ENCODE results near the gene ECI2. TPM values are rescaled to one million over a fixed set of nuclear protein-coding genes. Genes with fewer than 3 reads are reported as not detected.
"Not testable (repeated sequence)": the region's sequence is repeated elsewhere in the genome, so short reads cannot be mapped to it uniquely, and the experiment has no call there.

Gene ECI2
- total RNA-seq, 1 experiment from 2014 or later = 73.5 TPM

DNA sequence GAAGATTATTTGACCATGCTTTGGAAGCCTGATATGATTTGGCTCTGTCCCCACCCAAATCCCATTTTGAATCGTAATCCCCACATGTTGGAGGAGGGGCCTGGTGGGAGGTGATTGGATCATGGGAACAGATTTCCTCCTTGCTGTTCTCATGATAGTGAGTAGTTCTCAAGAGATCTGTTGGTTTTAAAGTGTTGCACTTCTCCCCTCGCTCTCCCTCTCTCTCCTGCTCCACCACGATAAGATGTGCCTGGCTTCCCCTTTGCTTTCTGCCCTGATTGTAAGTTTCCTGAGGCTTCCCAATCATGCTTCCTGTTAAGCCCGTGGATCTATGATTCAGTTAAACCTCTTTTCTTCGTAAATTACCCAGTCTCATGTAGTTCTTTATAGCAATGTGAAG, 34.7 kb downstream of the ECI2 start:
- no peaks in the 10 kb centered on the region for H3K27me3 ChIP-seq

DNA sequence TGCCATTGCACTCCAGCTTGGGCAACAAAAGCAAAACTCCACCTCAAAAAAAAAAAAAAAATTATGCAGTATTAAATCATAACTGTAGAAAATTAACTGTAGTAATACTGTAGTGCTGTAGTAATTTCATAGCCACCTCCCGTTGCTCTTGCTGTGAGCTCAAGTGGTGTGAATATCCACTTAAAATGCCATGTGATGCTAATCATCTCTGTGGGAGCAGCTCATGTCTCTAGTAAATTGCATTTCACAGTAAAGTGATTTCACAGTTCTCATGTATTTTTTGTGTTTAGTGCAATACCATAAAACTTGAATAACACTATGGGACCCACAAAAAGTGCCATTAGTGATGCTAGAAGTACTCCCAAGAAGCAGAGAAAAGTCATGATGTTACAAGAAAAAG, 42.1 kb downstream of the ECI2 start:
- Histone ChIP-seq H3K27ac (no peak overlapping the region), H3K27me3 (no peaks in the 10 kb centered on the region), H3K36me3 (no peaks in the 10 kb centered on the region), H3K4me1 (no peaks in the 10 kb centered on the region), H3K4me3 (no peak overlapping the region), H3K9me3 (replicated peaks) (no peaks in the 10 kb centered on the region)
- DNase-seq = no peak

More for the DNA sequence above, 34.7 kb downstream of the ECI2 start:
- Histone ChIP-seq H3K4me3 (no peak overlapping the region), H3K9me3 (replicated peaks) (no peaks in the 10 kb centered on the region), H3K27ac (no peak overlapping the region), H3K36me3 (no peaks in the 10 kb centered on the region), H3K4me1 (no peaks in the 10 kb centered on the region)
- no peak for DNase-seq

DNA sequence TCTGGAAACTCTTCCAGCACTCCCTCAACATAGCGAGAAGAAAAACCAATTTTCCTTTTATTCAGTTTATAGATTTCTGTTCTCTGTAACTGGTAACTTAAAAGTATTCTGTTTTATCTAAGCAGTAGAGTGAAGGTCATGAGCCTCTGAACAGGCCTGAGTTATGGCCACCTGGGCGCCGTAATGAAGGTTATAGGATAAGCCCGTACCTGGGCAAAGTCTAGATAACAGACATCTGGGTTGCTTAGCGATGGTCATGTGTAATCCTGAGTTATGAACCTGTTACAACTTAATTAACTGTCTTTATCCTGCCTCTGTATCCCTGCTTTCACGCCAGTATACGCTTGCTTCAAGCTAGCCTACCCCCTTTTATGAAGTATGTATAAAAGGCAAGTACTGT, 43.4 kb downstream of the ECI2 start:
- no peak for DNase-seq
- Histone ChIP-seq H3K27ac (no peak overlapping the region), H3K36me3 (no peaks in the 10 kb centered on the region)

DNA sequence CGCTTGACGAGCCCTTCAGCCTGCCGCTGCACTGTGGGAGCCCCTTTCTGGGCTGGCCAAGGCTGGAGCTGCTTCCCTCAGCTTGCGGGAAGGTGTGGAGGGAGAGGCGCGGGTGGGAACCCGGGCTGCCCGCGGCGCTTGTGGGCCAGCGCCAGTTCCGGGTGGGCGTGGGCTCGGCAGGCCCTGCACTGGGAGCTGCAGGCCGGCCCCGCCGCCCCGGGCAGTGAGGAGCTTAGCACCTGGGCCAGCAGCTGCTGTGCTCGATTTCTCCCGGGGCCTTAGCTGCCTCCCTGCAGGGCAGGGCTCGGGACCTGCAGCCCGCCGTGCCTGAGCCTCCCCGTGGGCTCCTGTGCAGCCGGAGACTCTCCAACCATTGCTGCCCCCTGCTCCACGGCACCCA, 45.3 kb downstream of the ECI2 start:
- not testable (repeated sequence) for H3K27me3 ChIP-seq; H3K9me3 ChIP-seq (replicated peaks); H3K27ac ChIP-seq; H3K36me3 ChIP-seq; H3K4me1 ChIP-seq; DNase-seq; H3K4me3 ChIP-seq

More for the DNA sequence above, 43.4 kb downstream of the ECI2 start:
- Histone ChIP-seq H3K9me3 (replicated peaks) (no peaks in the 10 kb centered on the region), H3K4me1 (no peaks in the 10 kb centered on the region), H3K4me3 (no peak overlapping the region), H3K27me3 (no peaks in the 10 kb centered on the region)

DNA sequence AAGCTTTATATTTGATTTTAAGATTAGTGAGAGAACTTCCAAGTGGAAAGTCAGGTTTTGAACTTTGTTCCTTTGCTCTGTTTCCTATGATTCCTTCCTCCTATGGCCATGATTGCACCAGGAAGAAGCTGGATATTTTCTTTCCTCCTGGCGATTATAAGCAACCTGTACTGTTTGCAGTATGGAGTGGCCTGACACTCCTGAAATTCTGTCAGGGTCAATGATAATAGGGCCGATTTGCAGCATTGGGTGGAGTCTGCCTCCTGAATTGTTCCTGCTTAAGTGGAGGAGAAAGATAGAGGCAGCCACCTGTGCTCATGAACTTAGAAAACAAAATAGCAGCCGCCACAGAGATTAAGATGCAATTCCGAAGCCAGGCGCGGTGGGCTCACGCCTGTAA, 46.7 kb downstream of the ECI2 start:
- H3K27ac ChIP-seq = no peak overlapping the region
- no peaks in the 10 kb centered on the region for H3K27me3 ChIP-seq
- no peaks in the 10 kb centered on the region for H3K9me3 ChIP-seq (replicated peaks)
- no peaks in the 10 kb centered on the region for H3K36me3 ChIP-seq
- no peak overlapping the region for H3K4me3 ChIP-seq
- DNase-seq = no peak
- no peaks in the 10 kb centered on the region for H3K4me1 ChIP-seq

DNA sequence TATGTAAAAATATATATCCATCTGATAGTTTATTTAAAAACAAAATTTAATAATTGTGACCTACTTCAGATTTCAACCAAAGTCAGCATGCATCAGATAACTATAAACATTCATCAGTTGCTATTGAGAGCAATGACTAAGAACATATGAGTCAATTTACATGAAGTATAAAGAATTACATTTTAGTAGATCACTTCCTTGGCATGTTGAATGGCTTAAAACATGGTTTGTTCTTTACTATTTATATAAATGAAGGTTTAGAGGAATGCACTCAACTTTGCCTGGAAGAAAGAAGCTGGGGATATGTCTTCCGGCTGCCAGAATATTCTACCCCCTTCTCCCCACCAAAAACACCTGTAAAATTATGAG, 50.1 kb downstream of the ECI2 start:
- no peaks in the 10 kb centered on the region for H3K27me3 ChIP-seq
- no peak for DNase-seq
- H3K27ac ChIP-seq = no peak overlapping the region
- no peaks in the 10 kb centered on the region for H3K9me3 ChIP-seq (replicated peaks)
- no peak overlapping the region for H3K4me3 ChIP-seq
- H3K4me1 ChIP-seq = no peaks in the 10 kb centered on the region
- H3K36me3 ChIP-seq = no peaks in the 10 kb centered on the region

DNA sequence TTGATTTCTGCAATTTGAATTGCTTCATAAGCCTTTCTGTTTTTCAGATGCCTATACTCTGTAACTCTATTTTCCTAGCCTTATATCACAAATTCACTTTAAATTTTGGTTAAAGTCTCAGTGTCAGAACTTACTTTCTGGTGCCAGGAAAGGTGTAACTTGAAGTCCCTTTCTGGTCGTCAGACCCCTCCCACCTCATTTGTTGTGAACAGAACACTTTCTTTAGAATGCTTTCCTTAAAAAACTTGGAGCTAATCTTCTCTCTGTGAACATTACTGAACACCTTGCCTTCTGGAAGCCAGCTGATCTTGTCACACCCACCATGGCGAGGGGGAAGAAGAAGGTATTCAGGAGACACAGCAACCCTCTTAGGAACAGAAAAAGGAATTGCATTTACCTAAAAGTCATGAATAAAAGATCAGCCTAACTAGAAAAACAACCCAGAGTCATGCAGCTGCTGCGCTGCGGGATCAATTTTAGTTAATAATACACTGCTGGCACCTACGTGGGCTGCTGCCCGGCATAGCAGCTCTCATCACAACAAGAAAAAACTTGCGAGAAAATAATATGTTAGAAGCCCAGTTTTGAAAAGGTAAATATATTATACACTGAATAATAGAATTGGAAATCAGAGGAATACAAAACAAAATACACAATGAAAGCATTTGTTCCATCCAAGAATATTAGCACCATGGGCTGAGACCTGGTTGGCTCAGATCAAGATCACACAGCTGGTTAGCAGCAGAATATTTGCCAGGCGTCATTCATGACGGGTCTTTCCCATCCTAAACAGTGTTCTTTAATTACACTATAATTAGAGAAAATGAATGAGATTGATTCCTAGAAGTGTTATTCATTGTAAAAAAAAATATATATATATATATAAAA, 50.7 kb downstream of the ECI2 start:
- Histone ChIP-seq H3K27me3 (no peaks in the 10 kb centered on the region), H3K9me3 (replicated peaks) (no peaks in the 10 kb centered on the region), H3K27ac (no peak overlapping the region), H3K4me1 (no peaks in the 10 kb centered on the region), H3K36me3 (no peaks in the 10 kb centered on the region), H3K4me3 (no peak overlapping the region)
- DNase-seq = no peak

DNA sequence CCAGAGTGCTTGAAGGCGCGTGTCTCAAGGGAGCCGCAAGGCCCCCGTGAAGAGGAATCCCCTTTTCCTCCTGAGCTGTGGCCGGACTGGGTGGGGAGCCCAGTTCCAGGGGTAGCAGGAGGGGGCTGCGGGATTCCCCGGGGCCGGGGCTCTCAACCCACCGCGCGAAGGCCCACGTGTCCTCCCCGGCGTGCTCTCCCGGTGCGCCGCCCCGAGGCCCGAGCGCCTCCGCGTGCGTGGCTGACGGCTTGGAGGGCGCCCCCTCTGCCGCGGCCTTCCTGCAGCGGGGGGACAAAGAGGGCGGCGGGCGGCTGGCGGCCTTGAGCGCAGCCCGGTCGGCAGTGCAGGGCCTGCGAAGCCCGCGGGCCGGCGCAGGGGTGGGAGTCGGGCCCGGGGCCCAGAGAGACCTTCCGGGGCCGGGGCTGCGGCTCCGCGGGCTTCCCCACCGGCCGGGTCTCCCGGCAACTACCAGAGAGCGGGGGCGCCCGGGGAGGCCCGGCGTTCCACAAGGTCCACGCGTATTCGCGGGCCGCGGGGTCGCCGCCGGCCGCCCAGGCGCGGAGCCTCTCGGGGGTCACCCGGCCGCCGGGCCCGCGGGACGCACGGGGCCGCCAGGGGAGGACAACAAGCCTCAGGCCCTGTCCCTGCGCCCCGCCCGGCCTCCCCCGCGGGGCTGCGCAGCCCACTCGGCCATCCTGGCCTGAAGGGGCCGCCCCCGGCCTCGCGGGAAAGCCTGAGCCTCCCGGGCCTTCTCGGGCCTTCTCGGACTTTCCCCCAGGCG, 56.5 kb downstream of the ECI2 start, which contains the start of gene FAM217A:
FAM217A (minus strand) TSS at position 447 of the 781 bp plus-strand sequence. CDS start 1,723 bp downstream, outside the sequence.
- no peak within 1 kb of the TSS for H3K27ac ChIP-seq
- no peaks in the 10 kb centered on the region for H3K4me1 ChIP-seq
- H3K36me3 ChIP-seq = no peaks in the 10 kb centered on the region
- no peaks in the 10 kb centered on the region for H3K9me3 ChIP-seq (replicated peaks)
- no peaks in the 10 kb centered on the region for H3K27me3 ChIP-seq
- no peak for DNase-seq
- no peak within 1 kb of the TSS for H3K4me3 ChIP-seq

DNA sequence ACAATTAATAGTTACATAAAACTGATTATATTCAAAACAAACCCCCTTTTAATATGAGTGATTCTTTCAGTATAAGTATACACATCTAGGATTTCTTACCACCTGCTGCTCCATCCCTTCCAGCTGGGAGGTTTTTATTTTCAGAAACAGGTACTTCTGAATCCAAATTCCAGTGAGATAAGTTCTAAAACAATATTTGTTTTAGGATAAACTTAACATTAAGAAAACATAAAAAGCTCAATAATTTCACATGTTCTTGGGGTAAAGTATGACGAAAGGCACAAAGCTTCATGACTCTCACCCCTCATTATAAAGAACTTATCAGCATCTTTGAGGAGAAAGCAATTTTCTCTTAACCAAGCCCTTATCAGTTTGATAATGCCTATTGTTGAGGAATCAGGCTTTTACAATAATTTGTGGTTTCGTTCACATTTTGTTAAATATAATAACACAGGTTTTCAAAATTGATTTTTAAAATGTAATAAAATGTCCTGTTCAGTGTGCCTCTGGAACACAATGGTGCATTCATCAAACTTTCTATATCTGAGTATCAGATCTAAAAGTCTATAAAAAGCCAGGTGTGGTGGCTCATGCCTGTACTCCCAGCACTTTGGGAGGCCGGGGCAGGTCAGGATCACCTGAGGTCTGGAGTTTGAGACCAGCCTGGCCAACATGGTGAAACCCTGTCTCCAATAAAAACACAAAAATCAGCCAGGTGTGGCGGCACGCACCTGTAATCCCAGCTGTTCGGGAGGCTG, 60.7 kb downstream of the ECI2 start:
- no peak overlapping the region for H3K27ac ChIP-seq
- no peak for DNase-seq
- H3K27me3 ChIP-seq = no peaks in the 10 kb centered on the region
- no peaks in the 10 kb centered on the region for H3K36me3 ChIP-seq
- H3K4me1 ChIP-seq = no peaks in the 10 kb centered on the region
- H3K9me3 ChIP-seq (replicated peaks) = no peaks in the 10 kb centered on the region
- H3K4me3 ChIP-seq = no peak overlapping the region

DNA sequence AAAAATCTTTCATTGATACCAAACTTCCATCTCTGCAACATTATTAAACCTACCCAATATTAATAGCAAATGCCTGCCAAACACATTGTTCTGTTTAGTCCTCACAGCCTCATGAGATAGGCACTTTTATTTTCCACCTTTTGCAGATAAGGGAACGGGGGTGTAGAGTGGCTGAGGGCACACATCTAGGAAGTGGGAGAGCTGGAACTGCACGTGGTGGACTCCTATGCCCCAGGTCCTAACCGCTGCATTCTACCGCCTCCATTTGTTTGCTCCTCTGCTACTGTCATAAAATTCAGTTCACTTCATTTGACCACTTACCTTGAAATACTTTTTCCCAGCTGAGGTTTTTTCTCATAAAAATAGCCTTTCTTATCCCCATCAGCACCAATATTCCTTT, 64.0 kb downstream of the ECI2 start:
- DNase-seq = no peak
- H3K4me3 ChIP-seq = no peak overlapping the region
- H3K9me3 ChIP-seq (replicated peaks) = no peaks in the 10 kb centered on the region
- no peaks in the 10 kb centered on the region for H3K4me1 ChIP-seq
- H3K27me3 ChIP-seq = no peaks in the 10 kb centered on the region
- no peak overlapping the region for H3K27ac ChIP-seq
- no peaks in the 10 kb centered on the region for H3K36me3 ChIP-seq

DNA sequence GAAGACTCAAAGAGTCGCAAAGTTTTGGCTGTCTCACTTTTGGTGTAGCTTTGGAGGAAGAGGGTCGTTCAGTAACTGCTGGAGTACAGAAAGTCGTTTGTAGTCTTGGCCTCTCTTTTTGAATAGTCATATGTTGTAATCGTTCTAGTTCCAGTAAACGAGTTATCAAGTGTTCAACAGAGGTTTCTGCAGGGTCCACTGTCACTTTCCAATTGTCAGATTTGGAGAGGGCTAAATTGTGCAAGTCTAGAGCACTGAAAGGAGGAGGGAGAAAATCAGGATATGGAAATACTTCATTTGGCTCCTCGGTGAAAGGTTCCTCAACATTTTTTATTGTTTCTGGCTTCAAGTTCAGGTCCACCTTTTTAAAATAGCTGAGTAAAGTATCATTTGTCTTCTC, 66.2 kb downstream of the ECI2 start:
- Histone ChIP-seq H3K36me3 (0 out of 2 replicates have a peak, but pooled peaks cover 6% of the 10 kb centered on the region), H3K27ac (no peak overlapping the region)

DNA sequence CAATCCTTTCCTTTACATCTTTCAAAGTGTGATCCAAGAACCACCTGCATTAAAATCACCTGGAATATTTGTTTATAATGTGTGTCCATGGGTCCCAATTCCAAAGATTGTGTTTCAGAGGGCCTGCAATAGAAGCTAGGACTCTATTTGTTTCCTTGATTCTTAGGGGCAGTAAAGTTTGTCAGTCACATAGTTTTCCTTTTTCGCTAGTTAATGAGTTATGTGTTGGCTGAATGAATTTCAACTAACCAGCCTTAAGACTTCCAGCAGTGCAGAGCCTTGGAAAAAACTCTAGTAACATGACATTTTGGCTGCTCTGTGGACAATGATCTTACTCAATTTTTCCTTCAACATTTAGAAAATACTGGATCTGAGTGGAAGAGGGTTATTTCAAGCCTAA, 67.7 kb downstream of the ECI2 start:
- H3K4me1 ChIP-seq = no peaks in the 10 kb centered on the region
- H3K9me3 ChIP-seq (replicated peaks) = no peaks in the 10 kb centered on the region
- no peak for DNase-seq
- H3K27ac ChIP-seq = no peak overlapping the region
- peaks cover 14% of the 10 kb centered on the region for H3K36me3 ChIP-seq
- H3K4me3 ChIP-seq = no peak overlapping the region
- no peaks in the 10 kb centered on the region for H3K27me3 ChIP-seq

More for the DNA sequence above, 66.2 kb downstream of the ECI2 start:
- H3K4me3 ChIP-seq = no peak overlapping the region
- H3K9me3 ChIP-seq (replicated peaks) = no peaks in the 10 kb centered on the region
- no peaks in the 10 kb centered on the region for H3K4me1 ChIP-seq
- no peak for DNase-seq
- no peaks in the 10 kb centered on the region for H3K27me3 ChIP-seq

DNA sequence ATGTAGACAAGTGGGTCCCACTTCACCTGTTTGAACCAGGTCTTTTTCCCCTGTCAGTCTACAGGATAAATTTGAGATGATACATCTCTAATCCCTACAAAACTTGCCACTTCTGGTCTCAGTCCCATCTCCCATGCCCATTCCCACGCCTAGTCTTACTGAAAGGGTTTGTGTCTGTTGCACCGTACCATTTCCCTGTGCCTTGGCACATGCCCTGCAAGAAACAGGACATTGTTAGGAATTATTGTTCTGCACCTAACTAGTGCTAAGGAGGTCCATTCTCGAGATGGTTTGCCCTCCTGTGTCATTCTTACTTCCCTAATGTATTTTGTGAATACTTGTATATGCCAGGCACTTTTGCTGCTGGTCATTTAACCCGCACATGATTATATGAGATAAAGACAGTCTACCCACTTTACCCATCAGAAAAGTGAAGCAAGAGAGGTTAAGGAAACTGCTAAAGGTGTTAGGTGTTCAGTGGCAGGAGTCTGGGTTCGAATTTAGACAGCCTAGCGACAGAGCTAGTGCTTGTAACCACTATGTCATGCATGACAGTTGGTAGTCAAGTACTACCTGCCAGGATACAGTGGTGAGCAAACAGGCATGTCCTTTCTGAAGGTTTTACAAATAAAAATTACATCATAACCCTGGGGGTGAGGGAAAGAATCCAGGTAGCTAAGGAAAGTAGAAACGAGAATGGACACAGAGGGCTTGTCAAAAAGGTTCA, 69.2 kb downstream of the ECI2 start:
- Histone ChIP-seq H3K4me1 (no peaks in the 10 kb centered on the region), H3K9me3 (replicated peaks) (no peaks in the 10 kb centered on the region), H3K27ac (no peak overlapping the region), H3K27me3 (no peaks in the 10 kb centered on the region), H3K4me3 (no peak overlapping the region), H3K36me3 (peaks cover 24% of the 10 kb centered on the region)
- no peak for DNase-seq

Data from SJCRH30 (cell line).